Retinal pigment epithelial cell (primary cell): ENCODE data around the gene MAP4K3.
A peak's percentile ranks its signal among the peaks of the same experiment; 100 is the strongest.

ENCODE experiments used
- DNase-seq: peaks from one replicate; pipeline ENCODE4 v3.0.0-alpha.2; 2010; ENCODE audit warnings: low read depth
- H3K4me3 ChIP-seq: 2 replicates; pipeline ENCODE4 v1.5.1; 2011; ENCODE audit warnings: mild to moderate bottlenecking, low read length, control low read depth, moderate library complexity
- CTCF ChIP-seq: conservative IDR thresholded peaks from 2 replicates; pipeline ENCODE4 v1.5.1; 2011; ENCODE audit warnings: low read depth, low read length, control low read depth, inconsistent platforms

The MAP4K3 gene

GRCh38 chr2:39381653-39382052, 55.4 kb downstream of the MAP4K3 start:
- no peak for DNase-seq
- no peak overlapping the region for H3K4me3 ChIP-seq
- no peak for TF ChIP-seq CTCF

GRCh38 chr2:39380525-39381150, 56.4 kb downstream of the MAP4K3 start:
- DNase-seq: no peak
- no peak overlapping the region for H3K4me3 ChIP-seq
- TF ChIP-seq CTCF: no peak

- no peak overlapping the region for H3K4me3 ChIP-seq
- peak; percentile 54 for TF ChIP-seq CTCF
- peak; percentile 29 for DNase-seq
These were observed 57.2 kb downstream of the MAP4K3 start for GRCh38 chr2:39379643-39380524.

- TF ChIP-seq CTCF: no peak
- DNase-seq: no peak
- no peak overlapping the region for H3K4me3 ChIP-seq
These were observed 58.1 kb downstream of the MAP4K3 start for GRCh38 chr2:39378968-39379367.

GRCh38 chr2:39377226-39377939, 59.7 kb downstream of the MAP4K3 start:
- TF ChIP-seq CTCF: no peak
- H3K4me3 ChIP-seq: no peak overlapping the region
- DNase-seq: no peak

- no peak overlapping the region for H3K4me3 ChIP-seq
- no peak for DNase-seq
- TF ChIP-seq CTCF: no peak
These were observed 61.2 kb downstream of the MAP4K3 start for GRCh38 chr2:39375917-39376316.
